ENCODE results near the gene VPS9D1.
"Not testable (repeated sequence)": the region's sequence is repeated elsewhere in the genome, so short reads cannot be mapped to it uniquely, and the experiment has no call there.

The VPS9D1 gene

GRCh38 chr16:89691986-89692569 is 28.6 kb downstream of the VPS9D1 start:
- no peak for DNase-seq

DNA sequence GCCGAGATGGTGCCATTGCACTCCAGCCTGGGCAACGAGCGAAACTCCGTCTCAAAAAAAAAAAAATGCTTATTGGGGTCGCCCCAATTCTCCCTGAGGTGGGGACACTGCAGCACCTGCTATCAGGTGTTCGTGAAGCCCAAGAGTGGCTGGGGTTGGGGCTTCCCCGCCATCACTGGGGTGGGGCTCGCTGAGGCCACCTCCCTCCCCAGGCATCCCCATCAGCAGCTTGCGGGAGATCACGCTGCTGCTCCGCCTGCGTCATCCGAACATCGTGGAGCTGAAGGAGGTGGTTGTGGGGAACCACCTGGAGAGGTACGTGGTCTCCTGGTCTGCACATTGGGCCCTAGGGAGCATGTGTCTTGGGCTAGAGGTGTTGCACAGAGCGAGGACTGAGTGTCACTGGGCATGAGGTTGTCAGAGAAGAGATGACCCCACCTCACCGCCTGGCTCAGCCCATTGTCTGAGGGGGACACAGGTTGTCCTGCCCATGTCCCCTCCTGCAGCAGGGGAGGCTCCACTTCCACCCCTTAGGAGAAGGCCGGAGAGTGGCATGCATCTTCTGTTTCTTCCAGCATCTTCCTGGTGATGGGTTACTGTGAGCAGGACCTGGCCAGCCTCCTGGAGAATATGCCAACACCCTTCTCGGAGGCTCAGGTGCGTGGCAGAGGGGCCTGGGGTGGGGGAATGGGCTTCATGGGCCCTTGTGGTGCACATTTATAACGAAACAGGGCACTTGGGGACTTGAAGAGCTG is 29.3 kb downstream of the VPS9D1 start:
- DNase-seq = no peak

DNA sequence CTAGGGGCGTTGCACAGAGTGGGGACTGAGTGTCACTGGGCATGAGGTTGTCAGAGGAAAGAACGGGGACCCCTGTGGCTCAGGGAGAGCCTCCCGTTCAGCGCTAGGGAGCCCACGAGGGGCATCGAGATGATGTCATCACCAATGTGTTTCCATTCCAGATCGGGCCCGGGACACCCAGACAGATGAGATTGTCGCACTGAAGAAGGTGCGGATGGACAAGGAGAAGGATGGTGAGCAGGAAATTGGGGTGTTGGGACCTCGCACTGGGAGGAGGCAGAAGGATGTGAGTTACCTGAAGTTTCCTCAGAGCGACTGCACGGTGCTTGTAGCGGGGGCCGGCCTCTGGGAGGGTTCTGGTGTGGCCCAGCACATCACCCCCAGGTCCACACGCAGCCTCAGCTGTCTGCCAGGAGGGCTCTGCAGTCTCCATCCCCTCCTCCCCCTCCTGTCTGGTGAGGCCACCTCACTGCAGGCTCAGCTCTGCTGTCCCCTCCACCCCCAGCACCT is 30.3 kb downstream of the VPS9D1 start:
- no peak for DNase-seq

DNA sequence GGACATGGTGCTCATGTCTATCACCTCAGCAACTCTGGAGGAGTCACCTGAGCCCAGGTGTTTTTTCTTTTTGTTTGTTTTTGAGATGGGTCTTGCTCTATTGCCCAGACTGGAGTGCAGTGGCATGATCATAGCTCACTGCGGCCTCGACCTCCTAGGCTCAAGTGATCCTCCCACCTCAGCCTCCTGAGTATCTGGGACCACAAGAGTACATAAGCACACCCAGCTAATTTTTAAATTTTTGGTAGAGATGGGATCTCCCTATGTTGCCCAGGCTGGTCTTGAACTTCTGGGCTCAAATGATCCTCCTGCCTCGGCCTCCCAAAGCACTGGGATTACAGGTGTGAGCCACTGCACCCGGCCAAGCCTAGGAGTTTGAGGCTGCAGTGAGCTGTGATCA is 31.1 kb downstream of the VPS9D1 start:
- DNase-seq = not testable (repeated sequence)

DNA sequence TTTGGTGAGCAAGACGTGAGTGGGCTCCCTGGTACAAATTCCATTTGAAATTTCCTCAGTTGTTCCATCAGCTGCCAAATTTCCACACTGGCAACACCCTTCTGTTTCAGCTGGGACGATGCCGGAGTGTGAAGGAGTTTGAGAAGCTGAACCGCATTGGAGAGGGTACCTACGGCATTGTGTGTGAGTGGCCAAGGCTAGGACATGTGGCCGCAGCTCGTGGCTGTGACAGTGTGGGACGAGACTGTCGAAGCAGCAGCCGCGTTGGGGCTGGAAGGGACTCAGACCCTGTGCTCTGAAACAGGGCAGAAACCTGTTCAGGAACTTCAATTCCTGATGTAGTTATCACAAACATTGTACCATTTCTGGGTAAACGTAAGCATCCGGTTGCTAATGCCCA is 31.6 kb downstream of the VPS9D1 start:
- DNase-seq = no peak

- no peak for DNase-seq
Measured at GRCh38 chr16:89688395-89688794, 32.3 kb downstream of the VPS9D1 start.

GRCh38 chr16:89687092-89687940 is 33.4 kb downstream of the VPS9D1 start:
- no peak for DNase-seq

DNA sequence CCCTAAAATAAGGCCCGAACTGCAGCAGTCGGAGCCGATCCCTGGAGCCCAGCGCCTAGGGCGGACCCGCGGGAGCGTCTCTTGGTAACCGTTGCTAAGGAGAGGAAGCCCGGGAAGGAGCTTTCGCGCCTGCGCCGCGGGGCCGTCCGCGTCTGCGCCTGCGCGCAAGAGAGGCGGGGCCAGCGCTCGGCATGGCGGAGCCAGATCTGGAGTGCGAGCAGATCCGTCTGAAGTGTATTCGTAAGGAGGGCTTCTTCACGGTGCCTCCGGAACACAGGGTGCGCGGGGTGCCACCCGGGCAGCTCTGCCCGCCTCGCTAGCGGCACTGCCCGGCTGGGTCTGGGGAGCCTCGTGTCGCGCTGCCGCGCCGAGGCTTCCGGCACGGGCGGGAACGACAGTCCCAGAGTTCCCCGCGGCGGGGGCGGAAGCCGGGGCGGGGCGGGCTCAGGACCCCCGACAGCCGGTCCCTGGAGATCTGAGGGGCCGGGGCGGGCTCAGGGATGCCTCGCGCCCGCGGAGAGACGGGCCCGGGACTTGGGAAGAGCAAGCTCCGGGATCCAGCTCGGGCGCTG is 34.1 kb downstream of the VPS9D1 start, which contains the start of gene CDK10:
Gene CDK10 (plus strand): TSS at position 170 of the 572 bp plus-strand sequence. CDS start 22 bp downstream, at position 192.
- DNase-seq = peak; percentile 82

DNA sequence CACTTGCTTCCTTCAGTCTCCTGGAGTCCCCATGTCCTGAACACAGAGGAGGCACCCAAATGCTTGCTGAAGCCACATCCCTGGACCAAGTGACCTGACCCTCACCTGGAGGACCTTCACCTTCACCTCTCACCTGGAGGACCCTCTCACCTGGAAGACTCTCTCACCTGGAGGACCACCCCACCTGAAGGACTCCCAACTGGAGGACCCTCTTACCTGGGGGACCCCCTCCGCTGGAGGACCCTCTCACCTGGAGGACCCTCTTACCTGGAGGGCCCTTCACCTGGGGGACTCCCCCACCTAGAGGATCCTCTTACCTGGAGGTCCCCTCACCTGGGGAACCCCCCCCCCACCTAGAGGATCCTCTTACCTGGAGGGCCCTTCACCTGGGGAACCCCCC is 34.8 kb downstream of the VPS9D1 start:
- DNase-seq = no peak

DNA sequence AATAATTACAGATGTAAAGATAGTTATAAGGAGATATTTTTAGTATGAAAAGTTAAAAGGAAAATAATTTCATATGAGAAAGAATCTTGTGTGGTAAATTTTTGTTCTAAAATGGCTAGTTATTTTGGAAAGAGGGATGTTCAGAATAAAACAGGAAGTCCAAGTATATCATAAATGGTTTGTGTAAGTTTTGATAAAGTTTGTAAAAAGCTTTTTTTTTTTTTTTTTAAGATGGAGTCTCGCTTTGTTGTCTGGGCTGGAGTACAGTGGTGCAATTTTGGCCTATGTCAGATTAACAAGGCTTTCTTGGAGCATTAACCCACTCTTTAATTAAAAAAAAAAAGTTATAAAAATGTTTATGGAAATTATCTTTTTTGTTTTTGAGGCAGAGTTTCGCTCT is 42.4 kb downstream of the VPS9D1 start:
- DNase-seq = no peak

GRCh38 chr16:89672177-89672941 is 48.3 kb downstream of the VPS9D1 start:
- DNase-seq = no peak

DNA sequence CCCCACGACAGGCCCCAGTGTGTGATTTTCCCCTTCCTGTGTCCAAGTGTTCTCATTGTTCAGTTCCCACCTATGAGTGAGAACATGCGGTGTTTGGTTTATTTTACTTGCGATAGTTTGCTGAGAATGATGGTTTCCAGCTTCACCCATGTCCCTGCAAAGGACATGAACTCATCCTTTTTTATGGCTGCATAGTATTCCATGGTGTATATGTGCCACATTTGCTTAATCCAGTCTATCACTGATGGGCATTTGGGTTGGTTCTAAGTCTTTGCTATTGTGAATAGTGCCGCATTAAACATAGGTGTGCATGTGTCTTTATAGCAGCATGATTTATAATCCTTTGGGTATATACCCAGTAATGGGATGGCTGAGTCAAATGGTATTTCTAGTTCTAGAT is 49.1 kb downstream of the VPS9D1 start:
- not testable (repeated sequence) for DNase-seq

DNA sequence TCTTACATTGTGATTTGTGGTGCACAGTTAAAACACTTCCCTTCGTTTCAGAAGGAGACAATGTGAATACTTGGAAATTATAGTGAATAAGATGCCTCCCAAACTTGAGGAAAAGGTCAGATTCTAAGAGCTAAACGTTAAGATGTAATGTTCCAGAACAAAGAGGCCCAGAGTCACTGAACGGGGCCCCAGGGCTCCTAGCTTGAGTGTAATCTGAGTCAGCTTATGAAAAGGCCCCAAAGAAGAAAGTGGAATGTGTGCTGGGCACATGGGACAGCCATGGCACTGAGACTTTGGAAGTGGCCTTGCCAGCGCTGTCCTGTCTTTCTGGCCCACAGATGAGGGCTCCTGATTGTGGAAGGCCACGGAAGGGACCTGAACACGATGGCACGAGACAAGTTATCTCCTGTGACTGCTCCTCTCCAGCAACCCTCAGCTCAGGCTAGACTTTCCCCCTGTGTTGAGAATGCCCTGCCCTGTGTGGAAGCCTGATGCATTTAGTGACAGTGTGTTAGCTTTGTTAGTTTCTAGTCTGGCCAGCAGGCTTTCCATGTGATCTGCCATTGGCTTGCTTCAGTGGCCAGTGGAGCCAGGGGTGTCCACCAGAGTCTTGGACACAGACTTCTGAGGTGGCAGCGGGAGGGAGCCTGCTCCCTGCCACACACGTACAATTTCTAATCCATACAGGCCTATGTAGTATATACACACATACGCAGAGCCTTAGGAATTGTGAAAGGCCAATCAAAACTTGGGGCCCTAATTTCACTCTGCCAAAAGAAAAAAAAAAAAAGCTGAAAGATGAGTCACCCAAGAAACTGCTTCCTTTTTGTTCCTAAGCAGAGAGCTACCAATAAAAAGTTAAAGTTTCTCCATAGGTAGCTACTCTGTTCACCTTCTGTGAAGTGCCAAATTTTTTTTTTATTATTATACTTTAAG is 49.9 kb downstream of the VPS9D1 start:
- no peak for DNase-seq

- no peak for DNase-seq
Measured at GRCh38 chr16:89669755-89670154, 50.9 kb downstream of the VPS9D1 start.

DNA sequence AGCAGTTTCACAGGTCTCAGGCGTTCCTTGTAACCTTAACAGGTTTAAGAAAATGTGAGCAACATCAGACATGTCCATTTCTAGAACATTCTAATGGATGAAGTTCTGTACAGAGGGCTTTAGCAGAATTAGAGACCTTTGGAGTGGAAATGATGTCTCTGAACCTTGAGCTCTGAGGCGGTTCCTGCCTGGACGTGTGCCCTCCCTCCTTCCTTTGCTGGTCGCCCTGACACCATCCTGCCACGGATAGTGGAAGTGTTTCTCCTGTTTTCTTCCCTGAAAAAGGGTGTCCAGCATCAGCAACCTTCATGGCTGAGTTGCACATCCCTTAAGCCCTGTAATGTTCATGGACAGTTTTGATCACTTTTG is 51.9 kb downstream of the VPS9D1 start:
- DNase-seq = no peak

DNA sequence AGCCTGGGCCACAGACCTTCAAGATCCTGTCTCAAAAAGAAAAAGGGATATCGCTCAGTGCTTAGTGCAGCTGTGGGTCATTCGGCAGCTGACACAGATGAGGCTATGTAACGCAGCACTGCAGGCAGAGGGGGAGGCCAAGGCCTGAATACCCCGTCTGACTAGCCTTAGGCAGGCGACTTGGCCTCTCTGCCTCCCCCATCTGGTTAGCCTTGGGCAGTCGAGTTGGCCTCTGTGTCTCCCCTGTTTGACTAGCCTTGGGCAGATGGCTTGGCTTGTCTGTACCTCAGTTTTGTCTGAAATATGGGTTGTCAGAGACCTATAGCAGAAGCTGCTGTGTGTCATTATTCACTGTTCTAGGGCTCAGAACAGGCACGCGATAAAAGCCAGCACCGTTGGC is 53.1 kb downstream of the VPS9D1 start:
- DNase-seq = no peak

- DNase-seq = not testable (repeated sequence)
Measured at GRCh38 chr16:89667000-89667399, 53.7 kb downstream of the VPS9D1 start.

DNA sequence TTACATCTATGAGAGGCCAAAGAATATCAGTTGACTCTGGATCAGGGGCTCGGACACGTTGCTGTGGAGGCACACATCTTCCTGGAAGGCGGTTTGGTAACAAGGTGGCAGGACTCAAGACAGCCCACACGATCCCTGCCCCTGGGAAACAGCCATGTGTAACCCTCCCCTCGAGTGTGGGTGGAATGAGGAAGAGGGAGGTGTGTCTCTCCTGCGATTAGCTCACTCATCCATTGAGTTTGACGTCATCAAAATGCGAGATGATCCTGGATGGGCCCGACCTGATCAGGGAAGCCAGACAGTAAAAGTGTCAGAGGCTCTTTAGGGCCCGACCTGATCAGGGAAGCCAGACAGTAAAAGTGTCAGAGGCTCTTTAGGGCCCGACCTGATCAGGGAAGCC is 56.5 kb downstream of the VPS9D1 start:
- not testable (repeated sequence) for DNase-seq

DNA sequence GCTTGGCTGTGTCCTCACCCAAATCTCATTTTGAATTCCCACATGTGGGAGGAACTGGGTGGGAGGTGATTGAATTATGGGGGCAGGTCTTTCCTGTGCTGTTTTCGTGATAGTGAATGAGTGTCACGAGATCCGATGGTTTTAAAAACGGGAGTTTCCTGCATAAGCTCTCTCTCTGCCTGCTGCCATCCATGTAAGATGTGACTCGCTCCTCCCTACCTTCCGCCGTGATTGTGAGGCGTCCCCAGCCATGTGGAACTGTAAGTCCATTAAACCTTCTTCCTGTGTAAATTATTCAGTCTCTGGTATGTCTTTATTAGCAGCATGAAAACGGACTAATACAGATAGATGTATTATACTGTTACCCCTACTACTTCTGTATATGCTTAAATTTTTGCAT is 59.5 kb downstream of the VPS9D1 start:
- no peak for DNase-seq

- no peak for DNase-seq
Measured at GRCh38 chr16:89660146-89660545, 60.6 kb downstream of the VPS9D1 start.

- no peak for DNase-seq
Measured at GRCh38 chr16:89658221-89658879, 62.3 kb downstream of the VPS9D1 start.

All from effector CD4-positive, alpha-beta T cell (primary cell).